GM21619 (cell line): Measurements from ENCODE around the gene SUPT3H.

Experiments
- ATAC-seq: cut with Tn5 transposase; IDR thresholded peaks from one replicate; pipeline ENCODE4 v1.9.1; 2021; ENCODE audit not compliant: unreplicated experiment

Gene SUPT3H

DNA sequence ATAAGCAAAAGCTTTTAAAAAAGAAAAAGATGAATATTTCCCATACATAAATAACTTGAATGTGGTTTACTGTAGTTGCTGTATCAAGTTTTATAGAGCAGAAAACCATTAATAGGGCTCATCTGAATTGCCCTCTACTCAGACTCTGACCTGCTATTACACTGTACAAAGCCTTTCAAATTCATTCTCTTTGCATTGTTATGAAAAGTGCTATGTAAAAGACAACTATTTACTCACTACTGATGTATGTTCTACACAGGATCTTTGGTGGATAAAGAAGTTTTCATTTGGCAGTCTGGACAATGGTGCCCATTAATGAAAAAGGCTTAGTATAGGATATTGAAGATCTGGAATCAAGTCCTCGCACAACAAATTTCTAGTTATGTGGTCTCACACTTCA lies 248.7 kb downstream of the SUPT3H start:
- no peak for ATAC-seq

- ATAC-seq, result no peak
Observed at GRCh38 chr6:45127185-45127584, 250.5 kb downstream of the SUPT3H start.

DNA sequence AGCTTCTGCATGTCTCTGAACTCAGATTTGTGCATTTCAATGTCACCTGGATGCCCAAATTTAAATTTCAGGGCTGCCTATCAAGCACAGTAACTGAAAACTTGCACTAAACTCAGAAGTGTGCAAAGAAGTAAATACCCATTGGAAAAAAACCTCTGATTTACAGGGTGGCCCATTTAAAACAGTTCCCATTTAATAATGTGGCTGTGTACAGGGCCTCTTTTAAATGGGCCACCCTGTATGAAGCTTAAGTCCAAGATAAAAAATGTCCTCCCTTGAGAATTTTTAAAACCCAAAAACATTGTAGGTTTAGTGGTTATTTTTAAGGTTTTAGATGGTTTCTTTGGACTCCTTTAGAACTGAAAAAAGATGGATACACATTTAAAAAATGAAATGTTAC lies 251.7 kb downstream of the SUPT3H start:
- ATAC-seq, result no peak

DNA sequence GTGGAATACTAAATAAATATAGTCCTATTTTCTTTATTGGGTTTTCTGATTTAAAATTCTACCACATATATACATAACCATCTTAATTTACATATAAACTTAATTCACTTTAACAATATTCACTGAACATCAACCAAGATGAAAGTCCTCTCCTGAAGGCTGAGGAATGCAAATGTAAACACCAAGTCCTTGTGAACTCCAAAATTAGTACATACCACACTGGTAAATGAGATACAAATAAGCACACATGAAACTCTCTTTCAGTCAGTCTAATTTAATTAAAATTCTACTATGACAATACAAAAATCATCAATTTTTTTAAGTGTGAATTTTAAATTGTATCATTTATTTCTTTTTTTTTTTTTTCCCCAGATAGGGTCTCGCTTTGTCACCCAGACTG lies 254.7 kb downstream of the SUPT3H start:
- ATAC-seq, result no peak

GRCh38 chr6:45118754-45119153 lies 259.0 kb downstream of the SUPT3H start:
- ATAC-seq, result no peak

GRCh38 chr6:45116714-45117410 lies 260.9 kb downstream of the SUPT3H start:
- ATAC-seq, result no peak

- ATAC-seq, result no peak
Observed at GRCh38 chr6:45115696-45116095, 262.0 kb downstream of the SUPT3H start.

- ATAC-seq, result no peak
Observed at GRCh38 chr6:45112711-45113110, 265.0 kb downstream of the SUPT3H start.

GRCh38 chr6:45109551-45109950 lies 268.2 kb downstream of the SUPT3H start:
- no peak for ATAC-seq

DNA sequence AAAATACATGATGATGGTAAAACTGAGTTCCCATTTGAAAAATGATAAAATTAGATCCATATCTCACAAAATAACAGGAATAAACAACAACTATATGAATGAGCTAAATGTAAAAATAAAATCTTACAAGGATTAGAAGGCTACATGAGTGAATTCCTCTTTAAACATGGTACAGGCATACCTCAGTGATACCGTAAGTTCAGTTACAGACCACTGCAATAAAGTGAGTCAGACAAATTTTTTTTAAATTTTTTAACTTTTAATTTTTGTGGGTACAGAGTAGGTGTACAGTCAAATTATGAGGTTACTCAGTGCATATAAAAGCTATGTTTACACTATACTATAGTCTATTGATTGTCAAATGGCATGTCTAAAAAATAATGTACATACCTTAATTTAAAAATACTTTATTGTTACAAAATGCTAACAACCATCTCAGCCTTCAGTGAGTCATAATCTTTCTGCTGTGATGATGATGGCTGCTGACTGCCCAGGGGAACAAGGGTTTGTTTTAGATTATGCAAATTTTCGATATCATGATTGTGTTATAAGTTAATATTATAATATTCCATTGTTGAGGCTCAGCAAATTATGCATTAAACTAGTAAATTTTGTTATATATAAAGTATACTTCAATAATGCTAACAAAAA lies 272.4 kb downstream of the SUPT3H start:
- no peak for ATAC-seq

DNA sequence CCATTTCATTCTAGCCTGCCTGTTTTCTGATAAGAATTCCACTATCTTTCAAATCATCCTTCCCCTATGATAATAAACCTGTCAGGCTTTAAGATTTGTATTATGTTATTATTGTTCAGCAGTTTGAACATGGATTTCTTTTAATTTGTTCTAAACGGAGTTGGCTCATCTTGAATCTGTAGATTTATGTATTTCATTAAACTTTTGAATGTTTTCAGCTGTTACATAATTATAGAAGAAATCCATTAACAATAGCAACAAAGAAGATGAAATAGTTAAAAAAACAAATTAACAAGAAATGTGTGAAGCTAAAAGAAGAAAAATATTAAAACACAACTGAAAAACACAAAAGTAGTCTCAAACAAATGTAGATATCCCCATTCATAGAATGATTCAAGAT lies 273.3 kb downstream of the SUPT3H start:
- no peak for ATAC-seq

GRCh38 chr6:45098256-45098655 lies 279.5 kb downstream of the SUPT3H start:
- no peak for ATAC-seq

DNA sequence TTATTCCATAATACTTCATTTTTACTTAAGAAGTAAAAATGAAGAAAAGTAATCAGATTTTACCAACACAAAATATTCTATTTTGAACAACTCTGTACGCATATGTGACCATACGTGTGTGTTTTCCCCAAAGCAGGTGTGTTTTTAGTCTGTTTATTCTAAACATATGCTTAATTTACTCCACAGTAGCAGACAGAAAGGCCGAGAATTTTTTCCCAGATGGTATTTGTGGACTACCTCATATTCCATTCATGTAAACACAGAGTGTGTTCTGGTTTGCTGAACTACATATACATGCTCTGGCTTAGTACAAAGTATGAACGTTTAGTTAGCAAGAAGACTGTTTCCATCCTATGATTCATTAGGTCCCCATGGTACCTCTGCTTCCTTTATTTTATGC lies 282.9 kb downstream of the SUPT3H start:
- ATAC-seq, result no peak

DNA sequence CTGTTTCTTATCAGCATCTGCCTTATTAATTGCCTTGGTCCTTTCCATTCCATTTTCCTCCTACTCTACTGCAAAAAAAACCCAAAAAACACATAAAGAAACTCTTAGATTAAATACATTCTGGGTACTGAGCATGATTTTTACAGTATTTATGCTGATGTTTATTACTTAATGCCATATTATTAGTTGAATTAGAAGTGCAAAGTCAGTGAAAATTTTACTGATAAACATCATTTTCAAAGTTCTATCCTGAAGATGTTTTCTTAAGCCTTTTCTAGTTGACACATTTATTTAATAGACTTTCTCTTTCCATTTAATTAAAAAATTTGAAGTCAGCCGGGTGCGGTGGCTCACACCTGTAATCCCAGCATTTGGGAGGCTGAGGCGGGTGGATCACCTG lies 285.6 kb downstream of the SUPT3H start:
- ATAC-seq, result no peak

- no peak for ATAC-seq
Observed at GRCh38 chr6:45086360-45087084, 291.2 kb downstream of the SUPT3H start.

- no peak for ATAC-seq
Observed at GRCh38 chr6:45084257-45084656, 293.5 kb downstream of the SUPT3H start.

DNA sequence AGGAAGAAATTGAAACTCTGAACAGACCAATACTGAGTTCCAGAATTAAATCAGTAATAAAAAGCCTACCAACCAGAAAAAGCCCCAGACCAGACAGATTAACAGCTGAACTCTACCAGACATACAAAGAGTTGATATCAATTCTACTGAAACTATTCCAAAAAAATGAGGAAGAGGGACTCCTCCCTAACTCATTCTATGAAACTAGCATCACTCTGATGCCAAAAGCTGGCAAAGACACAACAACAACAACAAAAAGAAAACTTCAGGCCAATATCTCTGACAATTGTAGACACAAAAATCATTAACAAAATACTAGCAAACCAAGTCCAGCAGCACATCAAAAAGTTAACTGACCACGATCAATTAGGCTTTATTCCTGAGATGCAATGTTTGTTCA lies 295.6 kb downstream of the SUPT3H start:
- no peak for ATAC-seq

DNA sequence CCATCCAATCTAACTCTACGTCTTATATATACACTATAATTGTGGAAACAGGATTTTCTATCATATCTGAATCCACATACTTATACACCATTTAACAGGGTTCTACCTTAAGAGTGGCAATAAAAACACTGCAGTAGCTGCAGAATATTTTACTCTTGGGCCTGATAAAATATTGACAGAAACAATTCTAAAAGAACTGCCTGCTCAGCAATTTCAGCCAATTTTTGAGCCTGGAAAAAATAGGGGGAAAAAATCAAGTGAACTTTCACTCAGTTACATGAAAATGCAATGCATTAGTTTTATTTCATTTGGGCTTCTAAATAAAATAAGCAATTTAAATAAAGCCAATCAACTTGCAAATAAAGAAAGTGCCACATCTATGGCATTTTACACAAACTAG lies 296.1 kb downstream of the SUPT3H start:
- no peak for ATAC-seq

GRCh38 chr6:45078432-45078831 lies 299.3 kb downstream of the SUPT3H start:
- ATAC-seq, result no peak

GRCh38 chr6:45076217-45076930 lies 301.4 kb downstream of the SUPT3H start:
- ATAC-seq, result no peak

- ATAC-seq, result no peak
Observed at GRCh38 chr6:45075246-45075645, 302.5 kb downstream of the SUPT3H start.

DNA sequence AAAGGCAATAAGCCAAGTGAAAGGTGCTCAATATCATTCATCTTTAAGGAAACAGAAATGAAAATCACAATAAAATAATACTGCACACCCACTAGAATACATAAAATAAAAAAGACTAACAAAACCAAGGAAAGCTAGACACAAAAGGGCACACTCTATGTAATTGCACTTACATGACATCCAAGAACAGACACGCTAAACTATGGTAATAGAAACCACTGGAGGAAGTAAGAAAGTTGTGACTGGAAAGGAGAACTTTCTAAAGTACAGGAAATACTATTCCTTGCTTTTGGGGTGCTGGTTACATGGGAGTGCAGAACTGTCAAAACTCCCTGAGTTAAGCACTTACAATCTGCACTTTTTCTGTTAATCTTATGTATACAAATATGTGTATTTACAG lies 303.3 kb downstream of the SUPT3H start:
- ATAC-seq, result no peak
